ENCODE measurements around the gene PLCL2.

PLCL2 gene

DNA sequence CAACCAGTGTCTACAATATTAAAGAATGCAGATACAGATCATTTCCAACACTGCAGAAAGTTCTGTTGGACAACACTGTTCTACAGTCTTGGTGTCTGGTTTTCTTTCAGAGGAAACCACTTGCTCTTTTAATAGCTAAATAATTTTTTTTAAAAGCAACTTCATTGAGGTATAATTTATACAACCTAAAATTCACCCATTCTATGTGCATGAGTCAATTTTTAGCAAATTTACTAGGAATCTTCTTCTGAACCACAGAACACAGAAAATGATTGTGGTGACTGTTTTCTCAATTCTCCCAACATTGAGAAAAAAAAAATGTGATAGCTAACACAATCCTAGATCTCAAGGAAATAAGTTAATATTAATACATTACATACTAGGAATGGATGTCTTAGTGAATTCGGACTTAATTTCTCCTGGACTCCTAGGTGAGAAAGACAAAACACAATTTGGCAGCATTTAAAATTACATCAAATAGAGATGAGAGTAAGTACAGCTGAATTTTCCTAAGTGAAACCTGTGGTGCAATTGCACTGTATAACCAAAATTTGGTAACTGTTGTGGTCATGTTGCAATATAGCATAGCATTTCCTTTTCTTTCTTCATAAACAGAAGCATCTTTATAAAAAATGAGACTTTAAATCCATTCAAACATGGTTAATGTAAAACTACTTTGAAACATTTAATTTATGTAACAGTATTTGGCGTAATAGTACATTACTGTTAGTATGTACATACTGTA is 15.3 kb upstream of the PLCL2 start:
- TF ChIP-seq, protein P1, sequence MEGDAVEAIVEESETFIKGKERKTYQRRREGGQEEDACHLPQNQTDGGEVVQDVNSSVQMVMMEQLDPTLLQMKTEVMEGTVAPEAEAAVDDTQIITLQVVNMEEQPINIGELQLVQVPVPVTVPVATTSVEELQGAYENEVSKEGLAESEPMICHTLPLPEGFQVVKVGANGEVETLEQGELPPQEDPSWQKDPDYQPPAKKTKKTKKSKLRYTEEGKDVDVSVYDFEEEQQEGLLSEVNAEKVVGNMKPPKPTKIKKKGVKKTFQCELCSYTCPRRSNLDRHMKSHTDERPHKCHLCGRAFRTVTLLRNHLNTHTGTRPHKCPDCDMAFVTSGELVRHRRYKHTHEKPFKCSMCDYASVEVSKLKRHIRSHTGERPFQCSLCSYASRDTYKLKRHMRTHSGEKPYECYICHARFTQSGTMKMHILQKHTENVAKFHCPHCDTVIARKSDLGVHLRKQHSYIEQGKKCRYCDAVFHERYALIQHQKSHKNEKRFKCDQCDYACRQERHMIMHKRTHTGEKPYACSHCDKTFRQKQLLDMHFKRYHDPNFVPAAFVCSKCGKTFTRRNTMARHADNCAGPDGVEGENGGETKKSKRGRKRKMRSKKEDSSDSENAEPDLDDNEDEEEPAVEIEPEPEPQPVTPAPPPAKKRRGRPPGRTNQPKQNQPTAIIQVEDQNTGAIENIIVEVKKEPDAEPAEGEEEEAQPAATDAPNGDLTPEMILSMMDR (IDR thresholded peaks at IDR 0.05): no peak

DNA sequence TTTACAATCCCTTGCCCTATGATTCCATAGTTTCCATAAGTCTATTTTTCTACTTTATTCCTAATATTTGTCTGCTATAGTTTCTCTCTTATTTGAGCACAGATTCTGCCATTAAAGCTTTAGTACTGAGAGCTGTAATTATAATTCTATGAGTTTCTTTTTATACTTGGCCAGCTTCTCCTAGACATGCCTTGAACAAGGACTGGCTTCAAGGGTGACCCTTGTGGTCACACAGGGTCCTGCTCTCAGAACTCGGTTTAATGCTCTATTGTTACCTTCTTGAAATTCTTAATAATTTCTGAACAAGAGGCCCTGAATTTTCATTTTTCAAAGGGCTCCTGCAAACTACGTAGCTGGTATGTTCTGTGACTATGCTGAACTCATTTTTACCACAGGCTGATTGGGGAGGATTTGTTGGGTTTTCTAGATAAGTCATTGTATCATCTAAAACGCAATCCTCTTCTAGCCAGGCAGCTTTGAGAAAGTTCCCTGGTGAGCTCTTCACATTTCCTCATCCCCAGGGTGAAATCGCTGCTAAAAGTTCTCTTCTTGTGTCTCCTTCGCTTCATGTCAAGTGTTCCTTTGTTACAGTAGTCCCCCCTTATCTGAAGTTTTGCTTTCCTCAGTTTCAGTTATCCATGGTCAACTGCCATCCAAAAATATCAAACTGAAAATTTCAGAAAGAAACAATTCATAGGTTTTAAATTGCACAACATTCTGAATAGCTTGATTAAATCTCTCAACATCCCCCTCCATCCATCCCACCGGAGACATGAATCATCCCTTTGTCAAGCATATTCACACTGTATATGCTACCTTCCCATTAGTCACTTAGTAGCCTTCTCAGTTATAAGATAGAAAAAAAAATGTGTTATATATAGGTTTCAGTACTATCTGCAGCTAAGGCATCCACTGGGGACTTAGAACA is 12.6 kb upstream of the PLCL2 start:
- TF ChIP-seq, protein P1 (IDR thresholded peaks at IDR 0.05): no peak

DNA sequence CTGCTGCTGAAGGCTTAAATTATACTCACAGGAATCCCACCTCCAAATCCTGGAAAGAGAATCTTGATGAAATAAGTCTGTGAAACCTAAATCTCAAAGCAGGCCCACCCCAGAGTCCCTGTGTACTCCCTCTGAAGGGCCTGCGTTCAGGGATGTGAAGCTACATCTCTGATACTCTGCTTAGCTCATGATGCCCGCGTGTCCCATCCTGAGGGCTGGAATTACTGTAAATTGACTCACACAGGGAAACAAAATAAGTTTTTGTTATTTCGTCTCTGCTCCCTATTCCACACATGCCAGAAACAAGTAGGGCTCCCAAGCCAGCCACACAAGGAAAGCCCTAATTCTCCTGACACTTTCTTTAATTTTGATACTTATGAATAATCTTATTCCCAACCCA is 10.9 kb upstream of the PLCL2 start:
- TF ChIP-seq, protein P1 (IDR thresholded peaks at IDR 0.05): no peak

DNA sequence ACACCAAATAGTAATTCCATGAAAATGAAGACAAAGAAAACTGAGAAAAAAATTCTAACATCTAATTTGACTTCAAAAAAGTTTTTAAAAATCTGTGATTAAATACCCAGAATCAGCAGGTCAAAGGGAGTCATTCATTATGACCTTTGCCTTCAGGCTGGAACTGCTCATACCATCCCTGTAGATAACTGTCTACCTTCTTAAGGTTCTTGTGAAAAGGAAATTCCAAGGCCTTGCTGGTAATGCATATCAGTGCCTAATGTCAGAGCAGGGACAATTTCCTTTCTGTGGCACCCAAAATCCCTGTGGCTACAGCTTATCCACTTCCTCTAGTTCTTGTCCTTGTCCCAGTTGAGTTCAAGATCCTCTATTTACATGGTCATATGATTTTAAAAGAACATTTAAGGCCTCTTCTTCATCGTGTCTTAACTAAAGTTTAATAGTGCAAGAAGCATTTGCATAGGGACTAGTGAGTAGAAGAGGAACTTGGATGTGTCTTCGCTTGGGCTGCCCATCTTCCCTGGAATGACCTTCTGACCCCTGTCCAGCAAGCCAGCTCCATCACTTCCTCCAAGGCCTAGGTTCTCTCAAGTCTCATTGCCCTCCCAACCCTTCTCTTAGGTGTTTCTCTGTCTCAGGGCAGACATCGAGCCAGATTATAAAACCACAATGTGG is 8.7 kb upstream of the PLCL2 start:
- TF ChIP-seq, protein P1 (IDR thresholded peaks at IDR 0.05): no peak

DNA sequence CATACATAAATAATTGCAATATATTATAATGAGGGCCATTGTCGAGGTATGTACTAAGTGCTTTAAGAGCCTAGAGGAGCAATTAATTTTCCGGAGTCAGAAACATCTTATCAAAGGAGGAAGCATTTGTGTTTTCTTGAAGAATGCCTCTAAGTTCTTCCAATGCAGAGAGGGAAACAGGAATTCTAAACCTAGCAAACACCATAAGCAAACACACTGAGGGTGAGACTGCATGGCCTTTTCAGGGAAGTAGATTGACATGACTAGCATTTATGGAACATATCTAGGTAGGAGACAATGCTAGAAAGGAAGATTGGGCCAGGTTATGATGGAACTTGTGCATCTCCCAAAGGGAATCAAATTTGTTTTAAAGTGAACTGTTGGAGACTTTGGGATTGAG is 7.2 kb upstream of the PLCL2 start:
- TF ChIP-seq, protein P1 (IDR thresholded peaks at IDR 0.05): no peak

DNA sequence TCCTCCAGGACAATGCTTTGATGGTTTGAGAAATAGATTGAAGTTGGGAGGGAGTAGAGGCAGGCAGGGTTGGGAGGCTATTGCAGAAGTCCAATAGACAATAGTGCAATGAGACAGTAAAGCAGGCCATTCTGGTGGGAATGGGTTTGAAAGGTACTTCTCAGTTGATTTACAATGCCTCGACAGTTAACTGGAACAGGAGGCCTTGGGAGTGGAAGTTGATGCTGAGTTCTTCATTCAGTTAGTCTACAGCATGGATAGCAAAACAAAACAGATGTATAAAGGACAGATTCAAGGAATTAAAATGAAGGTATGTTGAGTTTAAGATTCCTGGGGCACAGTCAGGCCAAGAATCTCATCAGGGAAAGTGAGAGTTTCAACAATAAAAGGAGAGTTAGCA is 6.8 kb upstream of the PLCL2 start:
- TF ChIP-seq, protein P1 (IDR thresholded peaks at IDR 0.05): no peak

DNA sequence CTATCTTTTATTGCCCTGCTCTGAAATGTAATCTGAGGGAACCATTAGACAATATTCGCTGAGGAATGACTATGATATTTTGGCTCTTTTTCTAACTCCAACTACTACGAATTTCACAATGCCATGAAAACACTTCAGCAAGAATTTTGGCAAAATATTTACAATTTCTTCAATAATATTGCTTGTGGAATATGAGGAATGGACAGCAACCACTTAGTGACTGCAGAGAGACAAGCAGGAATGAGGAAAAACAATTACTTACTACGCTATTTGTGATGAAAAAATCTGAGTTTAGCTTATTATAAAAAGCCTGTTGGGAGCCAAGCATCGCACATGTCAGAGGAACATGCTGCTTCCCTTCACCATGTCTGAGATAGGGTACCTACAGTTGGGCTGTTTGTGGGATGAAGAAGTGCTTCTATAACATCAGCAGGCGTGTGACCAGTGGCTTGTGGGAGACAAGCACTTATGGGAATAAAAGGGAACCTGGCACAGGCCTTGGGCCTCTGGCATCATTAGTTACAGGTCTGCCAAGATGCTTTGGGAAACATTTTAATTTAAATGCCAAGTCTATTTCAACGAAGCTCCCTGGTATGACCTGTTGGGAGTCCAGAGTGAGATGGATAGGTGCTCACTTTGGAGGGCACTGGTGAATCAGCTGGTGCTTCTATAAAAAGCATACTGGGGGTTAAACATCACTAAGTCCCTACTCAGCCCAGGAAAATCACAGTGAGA is 2.7 kb upstream of the PLCL2 start:
- TF ChIP-seq, protein P1 (IDR thresholded peaks at IDR 0.05): no peak
